GM18870 (cell line): ENCODE measurements around the gene JPH2.
A peak's percentile ranks its signal among the peaks of the same experiment; 100 is the strongest.

Experiments
- ATAC-seq: cut with Tn5 transposase; IDR thresholded peaks from one replicate; pipeline ENCODE4 v1.9.1; 2021; ENCODE audit warnings: moderate library complexity; ENCODE audit not compliant: unreplicated experiment

Gene JPH2

GRCh38 chr20:44080646-44081267 lies 106.2 kb downstream of the JPH2 start:
- peak; percentile 74 for ATAC-seq

- no peak for ATAC-seq
Observed at GRCh38 chr20:44080064-44080463, 106.9 kb downstream of the JPH2 start.

- no peak for ATAC-seq
Observed at GRCh38 chr20:44079291-44079690, 107.7 kb downstream of the JPH2 start.

- no peak for ATAC-seq
Observed at GRCh38 chr20:44075950-44076232, 111.1 kb downstream of the JPH2 start.

- ATAC-seq, result no peak
Observed at GRCh38 chr20:44075191-44075949, 111.6 kb downstream of the JPH2 start.

GRCh38 chr20:44074252-44075151 lies 112.5 kb downstream of the JPH2 start:
- ATAC-seq, result no peak

- no peak for ATAC-seq
Observed at GRCh38 chr20:44073675-44074071, 113.3 kb downstream of the JPH2 start.

GRCh38 chr20:44073011-44073674 lies 113.8 kb downstream of the JPH2 start:
- ATAC-seq, result no peak

- ATAC-seq, result no peak
Observed at GRCh38 chr20:44072384-44072783, 114.6 kb downstream of the JPH2 start.

- no peak for ATAC-seq
Observed at GRCh38 chr20:44071526-44072111, 115.4 kb downstream of the JPH2 start.

GRCh38 chr20:44071057-44071456 lies 115.9 kb downstream of the JPH2 start:
- ATAC-seq, result no peak

GRCh38 chr20:44070139-44070900 lies 116.7 kb downstream of the JPH2 start:
- ATAC-seq, result no peak

GRCh38 chr20:44069203-44070011 lies 117.6 kb downstream of the JPH2 start:
- peak; percentile 58 for ATAC-seq

GRCh38 chr20:44068316-44069201 lies 118.4 kb downstream of the JPH2 start:
- ATAC-seq, result no peak

- no peak for ATAC-seq
Observed at GRCh38 chr20:44067650-44068081, 119.3 kb downstream of the JPH2 start.

GRCh38 chr20:44066645-44067606 lies 120.1 kb downstream of the JPH2 start:
- ATAC-seq, result no peak
